GM18873 (cell line): ENCODE data around the gene ENTPD8.
"Not testable (repeated sequence)": the region's sequence is repeated elsewhere in the genome, so short reads cannot be mapped to it uniquely, and the experiment has no call there.

Experiments
- ATAC-seq: cut with Tn5 transposase; IDR thresholded peaks from one replicate; pipeline ENCODE4 v1.9.1; 2021; ENCODE audit warnings: mild to moderate bottlenecking, moderate library complexity, moderate number of reproducible peaks; ENCODE audit not compliant: unreplicated experiment, low FRiP score

Gene ENTPD8

GRCh38 chr9:137477778-137478612 is 36.8 kb upstream of the ENTPD8 start:
- ATAC-seq = no peak

GRCh38 chr9:137476856-137477255 is 35.7 kb upstream of the ENTPD8 start:
- ATAC-seq = no peak

DNA sequence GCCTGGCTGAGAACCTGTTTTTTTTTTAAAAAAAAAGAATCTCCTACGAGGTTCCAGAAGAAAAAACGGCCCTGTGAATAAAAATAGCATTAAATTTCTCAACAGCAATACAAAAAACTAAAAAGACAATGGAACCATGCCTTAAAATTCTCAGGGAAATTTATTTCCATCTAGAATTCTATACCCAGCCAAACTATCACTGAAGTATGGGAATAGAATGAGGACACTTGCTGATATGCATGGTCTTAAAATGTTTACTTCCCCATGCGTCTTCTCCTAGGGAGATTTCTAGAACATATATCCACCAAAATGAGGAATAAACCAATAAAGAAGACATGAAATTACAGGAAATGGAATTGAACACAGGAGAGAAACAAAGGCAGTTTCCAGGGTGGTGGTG is 34.5 kb upstream of the ENTPD8 start:
- ATAC-seq = no peak

GRCh38 chr9:137474271-137474670 is 33.1 kb upstream of the ENTPD8 start:
- no peak for ATAC-seq

DNA sequence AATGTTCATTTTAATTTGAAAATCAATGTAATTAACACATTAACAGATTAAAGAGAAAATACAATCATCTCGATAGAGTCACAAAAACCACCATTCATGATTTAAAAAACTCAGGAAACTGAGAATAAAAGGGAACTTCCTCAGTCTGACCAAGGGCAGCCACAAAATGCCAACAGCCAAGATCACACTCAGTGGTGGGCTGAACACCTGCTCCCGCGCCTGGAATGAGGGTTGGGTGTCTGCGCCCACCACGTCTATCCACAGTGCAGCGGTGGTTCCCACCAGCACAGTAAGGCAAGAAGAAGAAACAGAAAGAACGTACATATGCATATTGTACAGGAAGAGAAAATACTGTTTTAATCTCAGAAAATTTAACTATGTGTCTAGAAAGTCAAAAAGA is 29.6 kb upstream of the ENTPD8 start:
- ATAC-seq = no peak

DNA sequence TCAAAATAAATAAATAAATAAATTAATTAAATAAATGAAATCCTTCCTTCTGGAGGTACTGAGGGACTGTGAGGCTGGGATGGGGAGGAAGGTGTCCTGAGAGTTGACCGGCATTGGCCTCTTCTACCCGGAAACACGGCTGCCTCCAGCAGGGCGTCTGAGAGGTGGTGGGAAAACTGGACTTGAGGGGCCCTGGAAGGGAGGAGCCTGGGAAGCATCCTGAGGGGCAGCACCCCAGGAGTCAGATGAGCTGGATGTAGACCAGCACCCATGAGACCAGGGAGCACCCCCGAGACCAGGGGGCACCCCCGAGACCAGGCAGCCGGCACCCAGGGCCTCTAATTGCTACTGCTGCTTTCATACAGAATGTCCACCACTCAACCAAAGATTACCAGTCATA is 26.7 kb upstream of the ENTPD8 start:
- no peak for ATAC-seq

- no peak for ATAC-seq
Measured at GRCh38 chr9:137467161-137467581, 26.0 kb upstream of the ENTPD8 start.

DNA sequence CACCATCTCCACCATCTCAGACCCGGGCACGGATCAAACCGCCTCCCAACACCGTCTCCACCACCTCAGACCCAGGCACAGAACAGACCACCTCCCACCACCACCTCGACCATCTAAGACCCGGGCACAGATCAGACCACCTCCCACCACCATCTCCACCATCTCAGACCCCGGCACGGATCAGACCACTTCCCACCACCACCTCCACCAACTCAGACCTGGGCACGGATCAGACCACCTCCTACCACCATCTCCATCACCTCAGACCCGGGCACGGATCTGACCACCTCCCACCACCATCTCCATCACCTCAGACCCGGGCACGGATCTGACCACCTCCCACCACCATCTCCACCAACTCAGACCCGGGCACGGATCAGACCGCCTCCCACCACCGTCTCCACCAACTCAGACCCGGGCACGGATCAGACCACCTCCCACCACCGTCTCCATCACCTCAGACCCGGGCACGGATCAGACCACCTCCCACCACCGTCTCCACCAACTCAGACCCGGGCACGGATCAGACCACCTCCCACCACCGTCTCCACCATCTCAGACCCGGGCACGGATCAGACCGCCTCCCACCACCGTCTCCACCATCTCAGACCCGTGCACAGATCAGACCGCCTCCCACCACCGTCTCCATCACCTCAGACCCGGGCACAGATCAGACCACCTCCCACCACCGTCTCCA is 25.4 kb upstream of the ENTPD8 start:
- ATAC-seq = not testable (repeated sequence)

- ATAC-seq = no peak
Measured at GRCh38 chr9:137465720-137466388, 24.7 kb upstream of the ENTPD8 start.

GRCh38 chr9:137465000-137465719 is 24.0 kb upstream of the ENTPD8 start:
- ATAC-seq = no peak

DNA sequence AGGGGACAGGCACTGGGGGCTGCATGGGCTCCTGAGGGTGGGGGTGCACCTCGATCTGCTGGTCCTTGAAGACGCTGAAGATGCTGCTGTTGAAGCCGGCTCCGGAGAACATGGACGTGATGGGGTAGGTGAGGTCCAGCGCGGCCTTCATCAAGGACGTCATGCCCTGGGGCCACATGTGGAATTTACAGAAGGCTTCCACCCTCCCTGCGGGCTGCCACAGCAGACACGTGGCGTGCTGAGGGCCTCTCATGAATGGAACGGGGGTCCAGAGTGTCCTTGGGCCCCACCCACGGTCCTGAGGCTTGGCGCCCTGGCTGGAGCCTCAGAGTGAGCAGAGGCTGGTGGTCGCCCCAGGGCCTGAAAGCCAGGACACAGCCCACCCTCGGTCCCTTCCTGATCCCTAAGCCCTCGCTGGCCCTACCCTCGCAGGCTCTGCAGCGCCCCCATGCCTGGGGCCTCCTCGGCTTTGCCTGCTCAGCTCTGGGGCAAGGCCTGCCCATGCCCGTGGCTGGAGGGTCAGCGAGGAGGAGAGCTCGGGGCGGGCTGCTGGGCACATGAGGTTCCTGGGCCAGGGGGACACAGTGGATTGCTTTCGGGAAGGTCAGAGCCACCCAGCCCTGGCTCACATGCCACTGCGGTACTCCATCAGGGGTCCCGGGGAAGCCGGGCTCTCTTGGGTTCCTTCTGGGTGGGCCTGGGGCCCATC is 23.3 kb upstream of the ENTPD8 start:
- ATAC-seq = no peak

GRCh38 chr9:137463931-137464290 is 22.8 kb upstream of the ENTPD8 start:
- no peak for ATAC-seq

DNA sequence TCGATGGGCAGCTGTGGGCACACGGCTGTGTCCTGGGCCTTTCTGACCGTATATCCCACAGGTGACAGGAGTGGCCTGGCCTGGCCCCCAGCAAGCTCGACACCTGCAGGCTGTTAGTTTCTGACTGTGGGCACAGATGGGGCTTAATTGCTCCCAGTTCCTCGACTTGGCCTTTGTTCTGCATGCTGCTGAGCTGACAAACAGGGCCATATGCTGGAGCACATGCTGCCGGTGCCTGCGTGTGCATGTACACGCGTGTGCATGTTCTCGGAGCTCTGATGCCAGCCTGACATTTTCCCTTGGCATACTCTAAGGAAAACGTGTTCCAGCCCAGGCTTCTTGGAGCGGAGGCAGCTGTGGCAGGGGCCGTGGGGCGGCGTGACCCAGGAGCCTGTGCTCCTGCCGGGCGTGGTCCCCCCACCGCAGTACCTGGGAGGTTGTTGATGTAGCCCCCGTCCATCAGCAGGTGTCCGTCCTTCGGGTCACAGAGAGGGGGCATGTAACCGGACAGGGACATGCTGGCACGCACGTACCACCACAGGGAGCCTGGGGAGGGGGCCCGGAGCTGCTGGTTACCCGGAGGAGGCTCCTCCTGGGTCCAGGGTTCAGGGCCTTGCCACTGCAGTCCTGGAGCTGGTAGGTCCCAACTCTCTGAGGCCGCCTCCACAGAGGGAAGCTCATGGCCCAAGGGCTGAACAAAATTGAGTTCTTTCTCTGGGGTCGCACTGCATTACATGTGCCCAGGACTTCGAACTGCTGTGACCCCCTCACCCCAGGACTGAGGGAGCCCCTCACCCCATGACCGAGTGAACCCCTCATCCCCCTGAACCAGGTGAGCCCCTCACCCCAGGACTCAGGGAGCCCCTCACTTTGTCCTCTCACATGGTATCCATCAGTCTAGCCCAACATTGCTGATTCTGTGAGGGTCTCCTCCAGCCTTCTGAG is 22.1 kb upstream of the ENTPD8 start:
- ATAC-seq = no peak

DNA sequence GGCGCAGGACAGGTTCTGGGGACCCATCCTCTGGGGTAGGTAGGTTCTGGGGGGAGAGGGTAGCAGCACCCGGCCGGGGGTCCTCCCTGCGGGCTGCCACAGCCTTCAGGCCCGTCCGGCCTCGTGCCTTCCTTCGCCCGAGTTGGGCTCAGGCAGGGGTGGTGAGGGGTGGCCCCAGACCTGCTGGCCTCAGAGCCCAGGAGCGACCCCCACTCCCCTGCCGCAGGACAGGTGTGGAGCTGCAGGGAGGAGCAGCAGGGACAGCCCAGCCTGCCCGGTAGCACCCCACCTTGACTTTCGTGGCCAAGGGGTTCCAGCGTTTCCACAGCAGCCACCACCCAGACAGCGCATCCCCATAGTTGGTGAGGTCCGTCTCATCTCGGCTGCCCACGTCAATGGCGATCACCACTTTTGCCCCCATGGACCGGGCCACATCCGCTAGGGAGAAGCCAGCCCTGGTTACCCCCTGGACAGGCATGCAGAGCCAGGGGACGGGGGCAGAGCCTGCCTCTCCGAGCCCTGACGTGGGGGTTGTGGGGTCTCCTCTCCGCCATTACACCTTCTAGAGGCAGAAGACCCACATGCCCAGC is 21.3 kb upstream of the ENTPD8 start:
- no peak for ATAC-seq

DNA sequence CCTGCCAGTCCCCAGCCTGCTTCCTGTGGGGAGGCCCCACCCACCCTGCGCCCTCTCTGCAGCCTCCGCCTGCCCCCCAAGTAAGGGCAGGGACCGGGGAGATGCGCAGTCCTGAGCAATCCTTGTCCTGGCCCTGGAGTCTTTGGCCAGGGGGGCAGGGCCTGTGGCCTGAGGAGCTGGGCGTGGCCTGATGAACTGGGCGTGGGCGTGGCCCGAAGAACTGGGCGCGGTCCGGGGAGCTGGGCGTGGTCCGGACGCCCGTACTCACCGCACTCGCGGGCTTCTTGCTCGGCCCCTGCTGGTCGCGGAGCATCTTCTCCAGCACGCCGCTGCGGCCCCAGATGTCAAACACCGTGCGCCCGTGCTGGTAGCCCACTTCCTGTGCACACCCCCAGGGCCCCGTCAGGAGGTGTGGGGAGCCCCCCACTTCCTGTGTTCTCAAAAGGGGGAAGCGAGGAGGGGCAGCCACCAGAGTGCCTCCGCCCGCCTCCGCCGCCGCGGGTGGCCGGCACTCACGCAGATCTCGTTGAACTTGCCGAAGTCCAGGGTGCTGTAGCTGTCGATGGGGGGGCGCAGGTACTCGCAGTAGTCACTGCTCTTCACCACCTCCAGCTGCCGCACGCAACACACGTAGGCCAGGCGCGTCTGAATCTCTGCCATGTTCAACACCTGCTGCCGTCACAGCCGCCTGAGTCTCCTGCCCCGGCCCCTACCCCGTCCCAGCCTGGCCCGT is 20.7 kb upstream of the ENTPD8 start:
- no peak for ATAC-seq

DNA sequence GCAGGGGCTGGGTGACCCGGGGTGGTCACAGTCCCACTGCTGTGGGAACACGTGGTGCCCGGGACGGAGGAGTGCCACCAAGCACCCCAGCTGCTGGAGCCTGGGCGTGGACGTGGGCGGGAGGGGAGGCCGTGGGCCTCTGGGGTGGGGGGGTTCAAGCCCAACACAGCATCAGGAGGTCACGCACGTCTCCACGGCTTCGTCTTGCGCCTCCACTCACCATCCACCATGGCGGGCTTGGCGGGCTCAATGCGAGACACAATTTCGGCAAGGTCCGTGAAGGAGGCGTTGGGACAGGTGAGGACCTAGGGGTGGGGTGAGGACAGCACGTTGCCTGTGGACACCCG is 20.1 kb upstream of the ENTPD8 start:
- ATAC-seq = no peak

GRCh38 chr9:137460363-137461315 is 19.5 kb upstream of the ENTPD8 start:
- no peak for ATAC-seq
